ENCODE measurements around the gene FXYD2. TPM values are rescaled to one million over a fixed set of nuclear protein-coding genes. Genes with fewer than 3 reads are reported as not detected.

Gene FXYD2
- total RNA-seq, 1 donor from 2014 or later, result 44.6 TPM

- no peak for ATAC-seq (ENCODE audit: low read depth)
- ChIA-PET CTCF (interaction anchor here (0.8 to 1.6 kb wide), 5 partner anchors 13 to 117 kb away, joined by 3 to 4 read pairs (median 3); no protein-coding TSS in a partner anchor), POLR2A (interaction anchor here (0.7 to 1.5 kb wide), 3 partner anchors 16 to 222 kb away, joined by 5 to 6 read pairs (median 5); no protein-coding TSS in a partner anchor)
- Mint-ChIP-seq H3K4me3 (peak overlapping the region; percentile 40), H3K27me3 (peaks cover 11% of the 10 kb centered on the region), H3K36me3 (ENCODE audit: low read depth) (no peaks in the 10 kb centered on the region), H3K4me1 (peaks cover 46% of the 10 kb centered on the region), H3K27ac (peak overlapping the region; percentile 32), H3K9me3 (no peaks in the 10 kb centered on the region)
- TF ChIP-seq CTCF (IDR thresholded peaks at IDR 0.05), result no peak
- intact Hi-C loops (cut with micrococcal nuclease), result no loop called here
- DNase-seq, result no peak
Observed at GRCh38 chr11:117830674-117831351, 6.3 kb upstream of the FXYD2 start.

- Mint-ChIP-seq H3K4me1 (peaks cover 44% of the 10 kb centered on the region), H3K9me3 (no peaks in the 10 kb centered on the region), H3K36me3 (ENCODE audit: low read depth) (no peaks in the 10 kb centered on the region), H3K4me3 (peak overlapping the region; percentile 11), H3K27me3 (peaks cover 16% of the 10 kb centered on the region), H3K27ac (peak overlapping the region; percentile 32)
- DNase-seq (no peak), ATAC-seq (ENCODE audit: low read depth) (no peak)
- TF ChIP-seq CTCF (IDR thresholded peaks at IDR 0.05), result no peak
- ChIA-PET POLR2A (interaction anchor here (0.6 to 3.4 kb wide), 3 partner anchors 13 to 223 kb away, joined by 4 to 101 read pairs (median 5); no protein-coding TSS in a partner anchor), CTCF (interaction anchor here (0.8 to 1.5 kb wide), 3 partner anchors 11 to 117 kb away, joined by 3 to 4 read pairs (median 3); no protein-coding TSS in a partner anchor)
- intact Hi-C loops (cut with micrococcal nuclease), result no loop called here
Observed at GRCh38 chr11:117830072-117830471, 5.5 kb upstream of the FXYD2 start.

- intact Hi-C loops (cut with micrococcal nuclease), result loop anchor here (5.0 kb wide), 1 partner anchor 1098 kb away; the partner anchor contains the start of gene BCL9L
- Mint-ChIP-seq H3K27ac (peak overlapping the region; percentile 80), H3K27me3 (peaks cover 19% of the 10 kb centered on the region), H3K4me3 (peak overlapping the region; percentile 35), H3K4me1 (peaks cover 46% of the 10 kb centered on the region), H3K36me3 (ENCODE audit: low read depth) (no peaks in the 10 kb centered on the region), H3K9me3 (no peaks in the 10 kb centered on the region)
- DNase-seq, result no peak
- ATAC-seq (ENCODE audit: low read depth), result no peak
- POLR2A ChIA-PET, result interaction anchor here (0.6 to 3.4 kb wide), 3 partner anchors 13 to 224 kb away, joined by 4 to 101 read pairs (median 5); no protein-coding TSS in a partner anchor
- no peak for TF ChIP-seq CTCF (IDR thresholded peaks at IDR 0.05)
- CTCF ChIA-PET, result interaction anchor here (1.5 kb wide), 2 partner anchors 11 to 118 kb away, joined by 3 to 4 read pairs; no protein-coding TSS in a partner anchor
Observed at GRCh38 chr11:117829369-117829725, 4.8 kb upstream of the FXYD2 start.

GRCh38 chr11:117828611-117829368, 4.2 kb upstream of the FXYD2 start:
- ChIA-PET POLR2A (interaction anchor here (0.5 to 3.4 kb wide), 16 partner anchors 12 to 501 kb away, joined by 3 to 101 read pairs (median 5); partner anchors contain the start of genes CEP164 and IL10RA), CTCF (interaction anchor here (0.9 to 2.6 kb wide), 10 partner anchors 10 to 343 kb away, joined by 4 to 14 read pairs (median 7); partner anchors contain the start of gene IL10RA)
- no peak for TF ChIP-seq CTCF (IDR thresholded peaks at IDR 0.05)
- Mint-ChIP-seq H3K36me3 (ENCODE audit: low read depth) (no peaks in the 10 kb centered on the region), H3K4me3 (peak overlapping the region; percentile 44), H3K4me1 (peaks cover 51% of the 10 kb centered on the region), H3K27me3 (peaks cover 23% of the 10 kb centered on the region), H3K9me3 (no peaks in the 10 kb centered on the region), H3K27ac (peak overlapping the region; percentile 80)
- intact Hi-C loops (cut with micrococcal nuclease), result loop anchor here (1.0 to 5.0 kb wide), 3 partner anchors 13 to 1099 kb away; partner anchors contain the start of gene BCL9L
- peak; percentile 89 for ATAC-seq (ENCODE audit: low read depth)
- DNase-seq, result peak; percentile 79
